Loucy (cell line): ENCODE measurements around the gene TAF6.

Experiments
- H2AFZ ChIP-seq: fragments of 200-600 bp; sonication (generic); 2 replicates; pipeline ENCODE4 v1.6.0; 2016; ENCODE audit warnings: antibody characterized with exemption, mild to moderate bottlenecking, low read length, moderate library complexity
- H3F3A ChIP-seq: fragments of 200-600 bp; 2 replicates; pipeline ENCODE4 v1.6.0; 2016; ENCODE audit warnings: antibody characterized with exemption, low read depth, mild to moderate bottlenecking
- H3K27me3 ChIP-seq: fragments of 200-600 bp; sonication (generic); 2 replicates; pipeline ENCODE4 v1.6.1; 2014; ENCODE audit warnings: low read length, mild to moderate bottlenecking; ENCODE audit not compliant: insufficient read depth, poor library complexity, severe bottlenecking
- H3K36me3 ChIP-seq: fragments of 200-600 bp; sonication (generic); 2 replicates; pipeline ENCODE4 v1.6.1; 2016; ENCODE audit warnings: low read length; ENCODE audit not compliant: insufficient read depth
- H3K4me1 ChIP-seq: fragments of 200-600 bp; sonication (generic); 2 replicates; pipeline ENCODE4 v1.5.1; 2014; ENCODE audit warnings: low read length, mild to moderate bottlenecking; ENCODE audit not compliant: insufficient read depth, poor library complexity, severe bottlenecking
- H3K4me2 ChIP-seq: fragments of 200-600 bp; sonication (generic); 2 replicates; pipeline ENCODE4 v1.6.0; 2014; ENCODE audit warnings: antibody characterized with exemption, low read length, low read depth, mild to moderate bottlenecking; ENCODE audit not compliant: poor library complexity, severe bottlenecking
- H3K4me3 ChIP-seq: fragments of 200-600 bp; sonication (generic); 2 replicates; pipeline ENCODE4 v1.5.1; 2014; ENCODE audit warnings: low read length, mild to moderate bottlenecking, mixed read lengths; ENCODE audit not compliant: poor library complexity, severe bottlenecking
- H3K79me2 ChIP-seq: fragments of 200-600 bp; sonication (generic); 2 replicates; pipeline ENCODE4 v1.6.1; 2014; ENCODE audit warnings: low read length; ENCODE audit not compliant: insufficient read depth
- H3K9ac ChIP-seq: fragments of 200-600 bp; sonication (generic); 2 replicates; pipeline ENCODE4 v1.6.0; 2014; ENCODE audit warnings: mild to moderate bottlenecking, low read depth, low read length, moderate library complexity; ENCODE audit not compliant: poor library complexity, severe bottlenecking
- H3K9me2 ChIP-seq: fragments of 200-600 bp; sonication (generic); replicated peaks from 2 replicates; pipeline ENCODE4 v1.6.1; 2016; ENCODE audit warnings: low read depth, low read length, mixed read lengths
- H3K9me3 ChIP-seq: fragments of 200-600 bp; sonication (generic); 2 replicates; pipeline ENCODE4 v1.6.1; 2014; ENCODE audit warnings: mild to moderate bottlenecking, antibody characterized with exemption, low read length, low read depth; ENCODE audit not compliant: insufficient read depth
- H4K20me1 ChIP-seq: fragments of 200-600 bp; sonication (generic); 2 replicates; pipeline ENCODE4 v1.6.0; 2014; ENCODE audit warnings: antibody characterized with exemption, low read length, mild to moderate bottlenecking; ENCODE audit not compliant: insufficient read depth, poor library complexity, severe bottlenecking
- CTCF ChIP-seq: fragments of 200-600 bp; sonication (generic); conservative IDR thresholded peaks from 2 replicates; pipeline ENCODE4 v1.5.1; 2014; ENCODE audit warnings: mild to moderate bottlenecking, antibody characterized with exemption, low read length
- EZH2phosphoT487 ChIP-seq: fragments of 200-600 bp; IDR thresholded peaks from 2 replicates; pipeline ENCODE4 v1.6.1; 2018; ENCODE audit warnings: antibody characterized with exemption, mild to moderate bottlenecking, moderate library complexity, borderline replicate concordance

Gene TAF6

DNA sequence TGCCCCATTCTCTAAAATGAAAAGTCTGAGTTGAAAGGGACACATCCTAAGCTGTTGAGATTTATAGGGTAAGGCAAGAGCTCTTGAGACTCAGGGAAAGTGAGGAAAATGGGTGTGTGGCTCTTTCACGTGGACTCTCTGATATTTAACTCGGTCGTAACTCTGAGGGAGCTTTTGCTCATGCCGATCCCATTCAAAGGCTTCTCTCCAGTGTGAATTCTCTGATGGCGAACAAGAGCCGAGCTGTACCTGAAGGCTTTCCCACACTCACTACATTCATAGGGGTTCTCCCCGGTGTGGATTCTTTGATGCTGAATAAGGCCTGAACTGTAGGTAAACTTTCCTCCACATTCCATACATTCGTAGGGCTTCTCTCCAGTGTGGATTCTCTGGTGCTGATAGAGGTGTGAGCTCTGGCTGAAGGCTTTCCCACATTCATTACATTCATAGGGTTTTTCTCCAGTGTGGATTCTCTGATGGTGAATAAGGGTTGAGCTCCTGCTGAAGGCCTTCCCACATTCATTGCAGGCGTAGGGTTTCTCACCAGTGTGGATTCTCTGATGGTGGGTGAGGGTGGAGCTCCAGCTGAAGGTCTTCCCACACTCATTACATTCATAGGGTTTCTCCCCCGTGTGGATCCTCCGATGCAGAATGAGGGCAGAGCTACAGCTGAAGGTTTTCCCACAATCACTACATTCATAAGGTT, 48.0 kb downstream of the TAF6 start:
- Histone ChIP-seq H4K20me1 (no peaks in the 10 kb centered on the region), H2AFZ (no peak overlapping the region), H3K36me3 (peaks cover 65% of the 10 kb centered on the region), H3K4me1 (no peaks in the 10 kb centered on the region), H3K9me2 (no peaks in the 10 kb centered on the region), H3K4me3 (no peak overlapping the region), H3K27me3 (no peaks in the 10 kb centered on the region), H3K79me2 (peaks cover 4% of the 10 kb centered on the region; the same call in 1 of the 2 replicates), H3K9ac (no peak overlapping the region), H3K9me3 (peaks cover 24% of the 10 kb centered on the region; the same call in 1 of the 2 replicates), H3F3A (no peaks in the 10 kb centered on the region), H3K4me2 (no peak overlapping the region)
- TF ChIP-seq CTCF (no peak), EZH2phosphoT487 (no peak)

GRCh38 chr7:100069991-100070390, 49.2 kb downstream of the TAF6 start:
- Histone ChIP-seq H3K9me2 (no peaks in the 10 kb centered on the region), H3K9ac (no peak overlapping the region), H3K4me2 (no peak overlapping the region), H2AFZ (no peak overlapping the region), H3F3A (no peaks in the 10 kb centered on the region), H3K36me3 (peaks cover 54% of the 10 kb centered on the region), H3K4me1 (no peaks in the 10 kb centered on the region), H3K79me2 (no peaks in the 10 kb centered on the region), H3K4me3 (no peak overlapping the region), H4K20me1 (no peaks in the 10 kb centered on the region), H3K9me3 (peaks cover 24% of the 10 kb centered on the region; the same call in 1 of the 2 replicates), H3K27me3 (no peaks in the 10 kb centered on the region)
- TF ChIP-seq CTCF = no peak
- TF ChIP-seq EZH2phosphoT487 = no peak

DNA sequence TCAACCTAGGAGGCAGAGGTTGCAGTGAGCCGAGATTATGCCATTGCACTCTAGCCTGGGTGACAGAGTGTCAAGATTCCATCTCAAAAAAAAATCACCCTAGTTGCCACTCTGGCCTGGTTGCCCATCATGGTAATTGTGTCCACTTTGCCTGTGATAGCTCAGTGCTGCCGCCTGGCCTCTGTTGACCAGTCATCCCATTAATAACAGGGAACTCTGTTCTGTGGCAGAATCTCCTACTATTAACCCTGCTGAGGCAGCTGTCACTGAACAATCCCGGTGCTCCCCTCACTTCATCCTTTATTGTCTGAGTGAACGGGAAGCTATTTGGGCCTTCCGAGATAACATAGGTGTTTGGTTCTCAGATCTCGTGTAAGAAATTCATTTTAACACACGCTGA, 52.2 kb downstream of the TAF6 start:
- H3K4me3 ChIP-seq = no peak overlapping the region
- no peaks in the 10 kb centered on the region for H3K27me3 ChIP-seq
- H3K79me2 ChIP-seq = no peaks in the 10 kb centered on the region
- H3K36me3 ChIP-seq = peaks cover 38% of the 10 kb centered on the region
- no peaks in the 10 kb centered on the region for H3K4me1 ChIP-seq
- peaks cover 14% of the 10 kb centered on the region; the same call in 1 of the 2 replicates for H3K9me3 ChIP-seq
- H2AFZ ChIP-seq = no peak overlapping the region
- H3K4me2 ChIP-seq = no peak overlapping the region
- TF ChIP-seq EZH2phosphoT487 (no peak), CTCF (no peak)
- no peaks in the 10 kb centered on the region for H4K20me1 ChIP-seq
- H3K9me2 ChIP-seq = no peaks in the 10 kb centered on the region
- no peaks in the 10 kb centered on the region for H3F3A ChIP-seq
- H3K9ac ChIP-seq = no peak overlapping the region
